WTC11 (cell line): ENCODE data around the gene DNAJB8. TPM values are rescaled to one million over a fixed set of nuclear protein-coding genes. Genes with fewer than 3 reads are reported as not detected.
A peak's percentile ranks its signal among the peaks of the same experiment; 100 is the strongest.

Experiments used
- ATAC-seq: fragments of 200-7000 bp; cut with Tn5 transposase; 2 replicates; pipeline ENCODE4 v1.10.0; 2021; ENCODE audit warnings: mild to moderate bottlenecking, moderate library complexity
- CTCF ChIA-PET: fragments of 300-600 bp; sonication (Branson Sonifier 250); formaldehyde crosslinking; loops from one replicate; lab custom pipeline; 2021; ENCODE audit warnings: antibody characterized with exemption; lab: Charles Lee
- POLR2A ChIA-PET: fragments of 350-600 bp; sonication (Branson Sonifier 250); formaldehyde crosslinking; loops from one replicate; lab custom pipeline; 2021; ENCODE audit warnings: antibody characterized with exemption; lab: Charles Lee
- DNase-seq: peaks from one replicate; pipeline ENCODE4 v3.0.0; 2021; ENCODE audit warnings: low spot score
- H3K27ac Mint-ChIP-seq: 2 replicates; pipeline ENCODE4 v1.8.0; 2021; ENCODE audit warnings: mixed read lengths
- H3K27me3 Mint-ChIP-seq: 2 replicates; pipeline ENCODE4 v1.8.0; 2021; ENCODE audit warnings: low read depth, mild to moderate bottlenecking, moderate library complexity, mixed read lengths
- H3K36me3 Mint-ChIP-seq: 2 replicates; pipeline ENCODE4 v1.8.0; 2021; ENCODE audit warnings: mixed read lengths
- H3K4me1 Mint-ChIP-seq: 2 replicates; pipeline ENCODE4 v1.8.0; 2022; ENCODE audit warnings: mixed read lengths
- H3K4me3 Mint-ChIP-seq: 2 replicates; pipeline ENCODE4 v1.8.0; 2021; ENCODE audit warnings: mild to moderate bottlenecking, moderate library complexity, mixed read lengths
- H3K9me3 Mint-ChIP-seq: 2 replicates; pipeline ENCODE4 v1.8.0; 2021; ENCODE audit warnings: mixed read lengths
- AR ChIP-seq: fragments of 250-450 bp; sonication (Bioruptor Pico); IDR thresholded peaks from 2 replicates; pipeline ENCODE4 v1.9.0; 2021; ENCODE audit warnings: mild to moderate bottlenecking
- CREM ChIP-seq: sonication (generic); formaldehyde crosslinking; IDR thresholded peaks from 2 replicates; pipeline ENCODE4 v1.8.1; 2022; ENCODE audit warnings: mild to moderate bottlenecking, missing genetic modification reagents, moderate library complexity
- EMX1 ChIP-seq: fragments of 250-450 bp; sonication (Bioruptor Pico); IDR thresholded peaks from 2 replicates; pipeline ENCODE4 v1.8.0; 2021; ENCODE audit warnings: mild to moderate bottlenecking
- GABPB1 ChIP-seq: sonication (generic); formaldehyde crosslinking; IDR thresholded peaks from 2 replicates; pipeline ENCODE4 v1.8.1; 2023; ENCODE audit warnings: mild to moderate bottlenecking, missing genetic modification reagents
- JAZF1 ChIP-seq: fragments of 250-450 bp; sonication (Bioruptor Pico); IDR thresholded peaks from 2 replicates; pipeline ENCODE4 v1.9.0; 2021; ENCODE audit warnings: moderate library complexity, mild to moderate bottlenecking, inconsistent platforms
- MXD4 ChIP-seq: fragments of 250-450 bp; sonication (Bioruptor Pico); IDR thresholded peaks from 2 replicates; pipeline ENCODE4 v1.8.0; 2021; ENCODE audit warnings: mild to moderate bottlenecking, moderate library complexity, borderline replicate concordance
- NFATC4 ChIP-seq: fragments of 250-450 bp; sonication (Bioruptor Pico); IDR thresholded peaks from 2 replicates; pipeline ENCODE4 v1.9.0; 2021; ENCODE audit warnings: mild to moderate bottlenecking
- NR2C2 ChIP-seq: sonication (generic); formaldehyde crosslinking; IDR thresholded peaks from 2 replicates; pipeline ENCODE4 v1.8.0; 2022; ENCODE audit warnings: mild to moderate bottlenecking, missing genetic modification reagents
- SMAD3 ChIP-seq: sonication (generic); formaldehyde crosslinking; IDR thresholded peaks from 2 replicates; pipeline ENCODE4 v1.8.0; 2022; ENCODE audit warnings: missing genetic modification reagents, mild to moderate bottlenecking, borderline replicate concordance
- STAT6 ChIP-seq: sonication (generic); formaldehyde crosslinking; conservative IDR thresholded peaks from 2 replicates; pipeline ENCODE4 v1.8.1; 2023; ENCODE audit warnings: mild to moderate bottlenecking, low read depth, missing genetic modification reagents, moderate library complexity
- TCF7 ChIP-seq: sonication (generic); formaldehyde crosslinking; IDR thresholded peaks from 2 replicates; pipeline ENCODE4 v1.8.0; 2022; ENCODE audit warnings: mild to moderate bottlenecking, low read depth, missing genetic modification reagents, moderate library complexity
- TEAD4 ChIP-seq: sonication (generic); formaldehyde crosslinking; IDR thresholded peaks from 2 replicates; pipeline ENCODE4 v1.8.0; 2022; ENCODE audit warnings: mild to moderate bottlenecking, missing genetic modification reagents
- ZNF317 ChIP-seq: sonication (generic); formaldehyde crosslinking; IDR thresholded peaks from 2 replicates; pipeline ENCODE4 v1.8.1; 2023; ENCODE audit warnings: low read depth, mild to moderate bottlenecking, moderate library complexity, missing genetic modification reagents, borderline replicate concordance
- ZNF396 ChIP-seq: fragments of 250-450 bp; sonication (Bioruptor Pico); IDR thresholded peaks from 2 replicates; pipeline ENCODE4 v1.8.0; 2021; ENCODE audit warnings: mild to moderate bottlenecking, moderate library complexity, borderline replicate concordance
- ZNF416 ChIP-seq: fragments of 250-450 bp; sonication (Bioruptor Pico); IDR thresholded peaks from 2 replicates; pipeline ENCODE4 v1.9.0; 2021; ENCODE audit warnings: mild to moderate bottlenecking, inconsistent platforms
- total RNA-seq: library from RNA; stranded (reverse); gene quantifications from 3 replicates; pipeline ENCODE4 v1.2.3, GENCODE V29; 2021
- TF ChIP-seq, protein P1 (sequence below): fragments of 250-450 bp; sonication (Bioruptor Pico); IDR thresholded peaks from 2 replicates; pipeline ENCODE4 v1.9.0; 2021; ENCODE audit warnings: mild to moderate bottlenecking
- TF ChIP-seq, protein P2 (sequence below): fragments of 250-450 bp; sonication (Bioruptor Pico); conservative IDR thresholded peaks from 2 replicates; pipeline ENCODE4 v1.9.0; 2021; ENCODE audit warnings: mild to moderate bottlenecking
- TF ChIP-seq, protein P3 (sequence below): fragments of 200-600 bp; IDR thresholded peaks from 2 replicates; pipeline ENCODE4 v1.8.0; 2022; ENCODE audit warnings: antibody characterized with exemption

Gene DNAJB8
- total RNA-seq, 1 experiment from 2014 or later, result not detected

DNA sequence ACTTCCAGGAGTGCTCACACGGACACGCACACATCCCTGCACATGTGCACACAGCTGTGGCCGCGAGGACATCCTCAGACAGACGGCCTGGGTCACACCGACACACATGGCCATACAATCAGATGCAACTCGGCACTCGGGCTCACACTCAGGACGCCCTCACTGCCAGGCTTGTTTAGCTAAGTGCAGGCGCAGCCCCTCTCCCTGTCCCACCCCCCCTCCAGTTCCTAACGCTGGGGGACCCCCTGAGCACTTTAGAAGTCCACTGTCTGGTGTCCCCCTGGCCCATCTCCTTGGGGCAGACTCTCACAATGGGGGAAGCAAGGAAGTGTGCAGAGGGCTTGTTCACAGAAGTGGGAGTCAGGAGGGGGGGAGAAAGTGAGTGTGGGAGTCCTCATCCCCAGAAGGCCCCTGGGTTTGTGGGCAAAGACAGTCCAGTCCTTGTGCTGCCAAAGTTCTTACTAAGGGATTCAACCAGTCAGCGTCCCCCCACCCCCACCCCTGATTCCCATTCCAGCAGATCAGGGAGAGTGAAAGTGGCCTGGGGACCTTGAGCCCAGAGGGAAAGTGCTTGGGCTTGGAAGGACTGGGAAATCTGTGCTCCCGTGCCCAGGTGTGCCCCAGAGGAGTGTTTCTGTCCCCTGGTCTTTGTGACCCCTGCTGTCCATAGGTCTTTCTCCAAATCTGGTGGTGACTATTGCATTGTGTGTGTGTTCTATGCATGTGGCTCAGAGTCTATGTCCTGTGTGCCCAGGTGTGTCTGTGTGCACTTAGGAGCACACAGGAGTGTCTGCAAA, 27.1 kb upstream of the DNAJB8 start (continued):
- TF ChIP-seq EMX1 (CRISPR knock-in tag) (no peak), NR2C2 (CRISPR knock-in tag) (no peak), TCF7 (CRISPR knock-in tag) (no peak)
- TF ChIP-seq, all 79 proteins: peak for 0

- no peaks in the 10 kb centered on the region for H3K9me3 Mint-ChIP-seq
- no peak for DNase-seq
- TF ChIP-seq GABPB1 (0 out of 2 replicates have a peak, but pooled peaks have one; percentile 12), ZNF416 (CRISPR knock-in tag) (no peak), SMAD3 (CRISPR knock-in tag) (no peak), AR (CRISPR knock-in tag) (no peak), NFATC4 (CRISPR knock-in tag) (no peak), TEAD4 (CRISPR knock-in tag) (no peak)
- TF ChIP-seq, protein P1, sequence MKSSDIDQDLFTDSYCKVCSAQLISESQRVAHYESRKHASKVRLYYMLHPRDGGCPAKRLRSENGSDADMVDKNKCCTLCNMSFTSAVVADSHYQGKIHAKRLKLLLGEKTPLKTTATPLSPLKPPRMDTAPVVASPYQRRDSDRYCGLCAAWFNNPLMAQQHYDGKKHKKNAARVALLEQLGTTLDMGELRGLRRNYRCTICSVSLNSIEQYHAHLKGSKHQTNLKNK (CRISPR knock-in tag), result no peak
- ChIA-PET POLR2A (no interaction called here), CTCF (interaction anchor here (0.9 to 3.6 kb wide), 6 partner anchors 8 to 116 kb away, joined by 3 to 14 read pairs (median 5); no protein-coding TSS in a partner anchor)
- no peak within 1 kb of the TSS for H3K27ac Mint-ChIP-seq
- H3K4me3 Mint-ChIP-seq, result peak within 1 kb of the TSS; percentile 63
- peaks cover 100% of the 10 kb centered on the region for H3K27me3 Mint-ChIP-seq
- H3K36me3 Mint-ChIP-seq, result no peaks in the 10 kb centered on the region
- ATAC-seq, result no peak
- H3K4me1 Mint-ChIP-seq, result peaks cover 40% of the 10 kb centered on the region
These were observed 26.2 kb upstream of the DNAJB8 start, which contains the start of gene GATA2 for GRCh38 chr3:128492671-128493569. TSS of gene GATA2 (minus strand) at chr3:128493201. CDS start at chr3:128487031, 6,170 bp downstream.

DNA sequence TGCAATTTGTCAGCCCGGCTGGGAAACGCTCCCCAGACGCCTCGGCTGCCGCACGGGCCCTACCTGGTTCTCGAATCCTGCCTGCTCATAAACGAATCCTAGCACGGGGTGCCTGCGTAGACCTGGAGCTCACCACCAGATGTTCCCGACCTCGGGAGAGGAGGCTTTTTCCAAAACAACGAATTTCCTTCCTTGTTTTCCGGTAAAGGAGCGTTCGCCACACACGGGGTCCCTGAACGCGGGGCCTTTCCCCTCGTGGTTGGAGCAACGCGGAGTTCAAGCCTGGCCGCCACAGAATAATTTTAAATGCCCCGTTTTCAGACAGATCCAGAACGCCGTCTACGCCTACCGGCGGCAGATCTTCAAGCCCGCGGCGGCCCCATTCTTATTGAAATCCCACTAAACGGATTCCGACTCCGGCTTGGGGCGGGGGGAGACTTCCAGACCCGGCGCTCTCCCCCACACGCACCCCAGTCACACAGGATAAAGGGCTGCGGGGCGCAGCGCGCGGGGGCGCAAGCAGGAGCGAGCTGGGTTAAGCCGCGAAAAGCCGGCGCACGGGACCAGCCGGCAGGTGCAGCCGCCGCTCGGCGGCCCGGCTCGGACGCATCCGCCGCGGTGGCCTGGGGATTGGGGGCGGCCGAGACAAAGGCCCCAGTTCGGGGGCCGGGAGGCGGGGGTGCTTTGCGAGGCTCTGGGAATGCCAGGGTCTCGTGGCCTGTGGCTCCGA, 25.4 kb upstream of the DNAJB8 start:
- TF ChIP-seq MXD4 (no peak), TCF7 (CRISPR knock-in tag) (no peak), ZNF416 (CRISPR knock-in tag) (no peak), ZNF396 (CRISPR knock-in tag) (no peak), CREM (no peak), STAT6 (CRISPR knock-in tag) (no peak), JAZF1 (CRISPR knock-in tag) (no peak), ZNF317 (no peak)
- TF ChIP-seq, protein P2, sequence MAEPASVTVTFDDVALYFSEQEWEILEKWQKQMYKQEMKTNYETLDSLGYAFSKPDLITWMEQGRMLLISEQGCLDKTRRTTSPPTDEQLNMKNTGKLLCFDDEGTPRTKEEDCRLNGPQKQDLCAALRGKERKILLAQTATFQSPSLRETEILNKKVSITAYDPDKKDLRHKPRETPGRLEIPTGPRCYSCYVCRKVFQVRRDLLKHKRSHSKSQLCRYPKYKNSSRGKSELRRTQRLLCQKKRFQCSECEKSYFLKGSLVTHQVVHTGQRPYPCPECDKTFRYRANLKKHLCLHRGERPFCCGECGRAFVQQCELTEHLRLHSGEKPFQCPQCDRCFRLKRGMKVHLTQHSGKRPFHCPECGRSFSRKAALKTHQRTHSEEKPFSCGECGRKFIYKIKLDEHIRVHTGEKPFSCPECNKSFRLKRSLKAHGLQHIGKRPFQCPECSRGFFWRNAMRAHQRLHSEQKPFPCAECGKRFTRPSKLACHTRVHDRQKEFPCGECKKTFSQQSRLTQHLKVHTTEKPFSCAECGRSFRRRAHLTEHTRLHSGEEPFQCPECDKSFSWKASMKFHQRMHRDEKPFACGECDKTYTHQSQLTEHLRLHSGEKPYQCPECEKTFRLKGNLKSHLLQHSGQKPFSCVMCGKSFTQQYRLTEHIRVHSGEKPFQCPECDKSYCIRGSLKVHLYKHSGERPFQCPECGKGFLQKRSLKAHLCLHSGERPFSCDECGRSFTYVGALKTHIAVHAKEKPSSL (CRISPR knock-in tag), result no peak
- TF ChIP-seq, protein P3, sequence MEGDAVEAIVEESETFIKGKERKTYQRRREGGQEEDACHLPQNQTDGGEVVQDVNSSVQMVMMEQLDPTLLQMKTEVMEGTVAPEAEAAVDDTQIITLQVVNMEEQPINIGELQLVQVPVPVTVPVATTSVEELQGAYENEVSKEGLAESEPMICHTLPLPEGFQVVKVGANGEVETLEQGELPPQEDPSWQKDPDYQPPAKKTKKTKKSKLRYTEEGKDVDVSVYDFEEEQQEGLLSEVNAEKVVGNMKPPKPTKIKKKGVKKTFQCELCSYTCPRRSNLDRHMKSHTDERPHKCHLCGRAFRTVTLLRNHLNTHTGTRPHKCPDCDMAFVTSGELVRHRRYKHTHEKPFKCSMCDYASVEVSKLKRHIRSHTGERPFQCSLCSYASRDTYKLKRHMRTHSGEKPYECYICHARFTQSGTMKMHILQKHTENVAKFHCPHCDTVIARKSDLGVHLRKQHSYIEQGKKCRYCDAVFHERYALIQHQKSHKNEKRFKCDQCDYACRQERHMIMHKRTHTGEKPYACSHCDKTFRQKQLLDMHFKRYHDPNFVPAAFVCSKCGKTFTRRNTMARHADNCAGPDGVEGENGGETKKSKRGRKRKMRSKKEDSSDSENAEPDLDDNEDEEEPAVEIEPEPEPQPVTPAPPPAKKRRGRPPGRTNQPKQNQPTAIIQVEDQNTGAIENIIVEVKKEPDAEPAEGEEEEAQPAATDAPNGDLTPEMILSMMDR, result no peak
- DNase-seq (peak; percentile 48), ATAC-seq (no peak)
- Mint-ChIP-seq H3K4me3 (peak overlapping the region; percentile 57), H3K27me3 (peaks cover 100% of the 10 kb centered on the region), H3K27ac (no peak overlapping the region), H3K4me1 (peaks cover 42% of the 10 kb centered on the region), H3K9me3 (no peaks in the 10 kb centered on the region), H3K36me3 (no peaks in the 10 kb centered on the region)
- ChIA-PET POLR2A (no interaction called here), CTCF (interaction anchor here (0.7 to 3.6 kb wide), 4 partner anchors 9 to 116 kb away, joined by 3 to 14 read pairs (median 6); no protein-coding TSS in a partner anchor)
